ENCODE measurements around the gene GSK3B.

GSK3B gene

DNA sequence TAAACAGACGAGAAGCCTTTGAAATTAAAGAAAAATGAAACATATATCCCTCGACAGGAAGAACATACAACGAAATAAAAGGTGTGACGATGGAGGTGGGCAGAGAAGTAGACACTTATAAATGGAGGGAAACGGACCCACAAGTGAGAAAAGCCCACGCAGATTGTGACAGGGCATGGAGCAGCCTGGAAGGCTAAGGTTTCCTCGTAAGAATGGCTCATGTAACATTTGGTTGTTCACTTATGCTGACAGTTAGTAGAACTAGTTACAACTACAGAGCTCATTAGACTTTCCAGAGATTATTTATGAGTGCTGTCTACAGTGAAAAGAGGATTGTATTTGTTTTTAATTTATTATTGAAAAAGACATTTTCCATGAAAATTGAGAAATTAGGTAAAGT is 229.8 kb downstream of the GSK3B start:
- no peak for DNase-seq

DNA sequence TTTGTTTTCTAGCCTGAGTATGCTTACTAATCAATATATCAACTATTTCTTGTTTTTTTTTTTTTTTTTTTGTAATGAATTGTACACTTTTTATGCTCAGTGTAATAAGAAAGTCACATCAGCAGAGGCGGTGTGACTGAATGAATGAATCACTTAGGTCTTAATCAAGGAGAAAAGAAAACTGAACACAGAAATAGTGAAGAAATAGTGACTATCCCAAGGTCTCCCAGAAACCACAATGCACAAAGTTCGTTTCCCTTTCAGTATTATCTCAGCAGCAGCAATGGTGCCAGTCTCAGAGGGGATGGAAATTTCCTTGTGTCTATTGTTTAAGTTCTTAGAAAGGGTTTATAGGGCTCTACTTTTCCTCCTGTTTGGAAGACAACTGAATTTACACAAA is 231.6 kb downstream of the GSK3B start:
- DNase-seq: no peak

- DNase-seq: no peak
Measured at GRCh38 chr3:119861681-119862080, 232.6 kb downstream of the GSK3B start.

- DNase-seq: no peak
Measured at GRCh38 chr3:119859728-119860127, 234.5 kb downstream of the GSK3B start.

DNA sequence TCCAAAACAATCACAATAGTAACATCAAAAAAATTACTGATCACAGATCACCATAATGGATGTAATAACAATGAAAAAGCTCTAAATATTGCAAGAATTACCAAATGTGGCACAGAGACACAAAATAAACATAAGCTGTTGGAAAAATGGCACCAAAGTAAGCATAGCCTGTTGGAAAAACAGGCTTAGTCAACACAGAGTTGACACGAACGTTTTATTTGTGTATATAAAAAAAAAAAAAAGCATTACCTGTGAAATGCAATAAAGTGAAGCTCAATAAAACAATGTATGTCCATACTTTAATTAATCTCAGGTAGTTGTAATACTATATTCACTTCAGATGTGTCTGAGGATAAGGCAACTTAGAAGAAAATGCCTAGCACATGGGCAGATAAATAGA is 235.3 kb downstream of the GSK3B start:
- DNase-seq: no peak

DNA sequence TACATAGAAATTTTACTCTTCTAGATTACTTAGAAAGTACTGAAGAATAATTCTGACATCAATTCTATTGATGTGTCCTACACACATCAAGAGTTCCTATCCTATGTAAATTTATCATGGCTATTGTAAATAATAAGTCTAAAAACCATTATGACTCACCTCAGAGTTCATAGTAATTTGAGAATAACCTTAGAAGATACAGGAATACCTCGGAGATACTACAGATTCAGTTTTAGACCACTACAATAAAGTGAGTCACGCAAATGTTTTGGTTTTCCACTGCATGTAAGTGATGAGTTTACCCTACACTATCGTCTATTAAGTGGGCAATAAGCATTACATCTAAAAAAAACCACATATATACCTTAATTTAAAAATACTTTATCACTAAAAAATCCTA is 237.6 kb downstream of the GSK3B start:
- no peak for DNase-seq

GRCh38 chr3:119849126-119849525 is 245.1 kb downstream of the GSK3B start:
- no peak for DNase-seq

- no peak for DNase-seq
Measured at GRCh38 chr3:119841808-119842471, 252.3 kb downstream of the GSK3B start.

- DNase-seq: no peak
Measured at GRCh38 chr3:119835556-119835955, 258.7 kb downstream of the GSK3B start.

DNA sequence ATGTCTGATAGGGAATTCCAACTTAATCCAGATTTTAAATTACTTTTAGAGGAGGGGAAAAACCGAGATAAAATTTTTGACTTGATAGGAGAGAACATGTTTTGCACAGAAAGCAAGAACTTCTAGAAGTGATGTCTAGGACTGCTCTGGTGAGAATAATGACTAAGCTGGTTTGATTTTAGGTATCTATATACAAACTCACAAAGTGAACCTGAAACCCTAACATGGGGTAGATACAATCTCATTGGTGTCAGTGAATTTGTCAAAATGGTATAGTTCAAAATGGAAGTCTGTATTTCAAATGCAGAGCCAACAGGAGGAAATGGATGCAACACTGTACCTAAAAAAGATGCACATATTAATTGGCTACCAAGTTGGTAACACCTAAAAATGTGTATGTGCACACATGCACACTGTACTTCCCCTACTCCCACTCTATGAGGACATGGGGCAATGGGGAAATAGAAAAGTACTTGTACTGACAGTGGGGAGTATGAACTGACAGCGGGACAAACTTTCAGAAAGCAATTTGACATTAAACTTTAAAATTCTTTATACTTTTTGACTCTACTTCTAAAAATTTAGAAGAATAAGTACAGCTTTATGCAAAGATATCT is 259.4 kb downstream of the GSK3B start:
- no peak for DNase-seq

DNA sequence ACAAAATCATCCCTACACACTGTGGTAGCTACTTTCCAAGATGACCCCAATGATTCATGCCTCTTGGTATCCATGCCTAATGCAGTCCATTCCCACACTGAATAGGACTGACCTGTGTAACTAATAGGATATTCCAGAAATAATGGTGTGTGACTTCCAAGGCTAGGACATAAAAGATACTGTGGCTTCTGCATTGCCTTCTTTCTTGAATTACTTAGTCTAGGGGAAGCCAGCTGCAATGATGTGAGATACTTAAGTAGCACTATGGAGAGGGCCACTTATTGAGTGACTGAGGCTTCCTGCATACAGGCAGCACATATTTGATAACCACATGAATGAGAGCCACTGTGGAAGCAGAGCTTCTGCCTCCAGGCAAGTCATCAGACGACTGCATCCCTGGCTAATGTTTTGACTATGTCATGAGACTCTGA is 262.3 kb downstream of the GSK3B start:
- DNase-seq: no peak

DNA sequence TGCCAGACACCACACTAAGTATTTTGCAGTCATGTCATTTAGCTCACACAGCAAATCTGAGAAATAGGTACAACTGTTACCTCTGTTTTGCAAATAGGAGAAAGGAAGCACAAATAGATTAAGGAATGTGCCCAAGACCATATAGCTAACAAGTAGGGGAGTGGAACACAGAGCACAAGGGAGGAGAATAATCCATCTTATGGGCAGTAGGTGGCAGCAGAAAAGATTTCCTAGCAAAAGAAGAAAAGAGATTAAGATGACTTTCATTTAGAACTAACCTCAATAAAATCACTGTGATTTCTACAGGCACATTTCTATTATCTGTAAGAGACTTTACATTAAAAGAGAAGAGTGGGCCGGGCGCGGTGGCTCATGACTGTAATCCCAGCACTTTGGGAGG is 263.2 kb downstream of the GSK3B start:
- no peak for DNase-seq

- no peak for DNase-seq
Measured at GRCh38 chr3:119829420-119829819, 264.8 kb downstream of the GSK3B start.

GRCh38 chr3:119826711-119827608 is 267.3 kb downstream of the GSK3B start:
- no peak for DNase-seq

DNA sequence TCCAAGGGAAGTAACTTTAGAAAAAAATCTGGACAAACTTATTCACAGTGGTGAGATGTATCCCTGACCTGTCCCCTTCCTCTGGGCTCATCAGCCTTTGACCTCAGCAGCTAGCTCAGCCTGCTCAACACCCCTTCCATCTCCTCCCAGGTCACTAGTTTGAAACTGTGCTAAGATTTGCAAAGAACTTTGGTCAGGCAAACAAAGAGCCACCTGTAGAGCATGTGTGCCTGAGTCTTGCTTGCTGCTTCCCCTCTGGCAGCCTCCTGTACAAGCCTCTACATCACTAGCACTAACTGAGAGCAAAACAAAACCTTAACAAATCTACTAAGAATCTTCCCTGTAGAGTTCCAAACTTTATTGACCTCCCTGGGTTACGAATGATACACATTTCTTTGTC is 268.4 kb downstream of the GSK3B start:
- no peak for DNase-seq

DNA sequence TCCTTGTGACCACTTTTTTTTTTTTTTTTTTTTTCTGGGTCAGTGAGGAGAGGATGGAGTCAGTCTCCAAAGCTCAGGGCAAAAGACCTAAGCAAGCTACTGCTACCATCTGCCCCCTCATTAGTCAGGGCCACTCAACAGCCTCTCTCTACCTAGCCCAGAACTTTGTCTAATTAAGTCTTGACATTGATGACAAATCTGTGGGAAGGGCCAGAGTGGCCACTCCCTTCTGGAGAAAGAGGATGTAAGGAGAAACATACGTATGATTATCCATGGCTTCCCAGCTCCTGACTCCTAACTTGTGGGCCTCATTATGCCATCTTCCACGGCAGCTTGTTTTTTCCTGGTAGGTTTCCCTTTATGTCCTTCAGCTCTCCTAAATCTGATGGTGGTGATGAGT is 274.4 kb downstream of the GSK3B start:
- no peak for DNase-seq

- no peak for DNase-seq
Measured at GRCh38 chr3:119818937-119819336, 275.3 kb downstream of the GSK3B start.

DNA sequence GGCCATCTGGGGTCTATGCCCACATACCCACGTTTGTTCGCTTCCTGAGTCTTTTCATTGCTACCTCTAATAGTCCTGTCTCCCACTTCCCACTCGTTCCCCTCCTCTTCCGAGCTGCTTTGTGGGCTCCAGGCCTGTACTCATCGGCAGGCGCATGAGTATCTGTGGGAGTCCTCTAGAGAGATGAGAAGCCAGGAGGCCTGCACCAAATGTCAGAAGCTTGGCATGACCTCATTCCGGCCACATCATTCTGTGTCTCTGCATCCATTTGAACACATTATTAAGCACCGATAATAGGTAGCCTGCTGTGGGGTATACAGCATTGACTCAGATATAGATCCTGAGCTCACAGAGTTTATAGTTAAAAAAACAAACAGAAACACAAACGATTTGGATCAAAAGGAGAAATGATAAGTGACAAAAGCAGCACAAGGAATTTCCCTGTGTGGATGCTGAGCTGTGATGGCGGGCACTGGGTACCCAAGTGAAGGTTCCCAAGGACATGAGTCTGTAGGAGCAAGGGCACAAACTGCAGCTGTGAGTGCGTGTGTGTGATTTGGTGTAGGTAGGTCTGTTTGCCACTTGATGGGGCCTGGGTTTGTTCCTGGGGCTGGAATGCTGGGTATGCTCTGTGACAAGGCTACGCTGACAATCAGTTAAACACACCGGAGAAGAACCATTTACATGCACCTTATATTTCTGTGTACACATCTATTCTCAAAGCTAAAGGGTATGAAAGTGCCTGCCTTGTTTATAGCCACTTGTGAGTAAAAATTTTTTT is 276.5 kb downstream of the GSK3B start:
- no peak for DNase-seq

DNA sequence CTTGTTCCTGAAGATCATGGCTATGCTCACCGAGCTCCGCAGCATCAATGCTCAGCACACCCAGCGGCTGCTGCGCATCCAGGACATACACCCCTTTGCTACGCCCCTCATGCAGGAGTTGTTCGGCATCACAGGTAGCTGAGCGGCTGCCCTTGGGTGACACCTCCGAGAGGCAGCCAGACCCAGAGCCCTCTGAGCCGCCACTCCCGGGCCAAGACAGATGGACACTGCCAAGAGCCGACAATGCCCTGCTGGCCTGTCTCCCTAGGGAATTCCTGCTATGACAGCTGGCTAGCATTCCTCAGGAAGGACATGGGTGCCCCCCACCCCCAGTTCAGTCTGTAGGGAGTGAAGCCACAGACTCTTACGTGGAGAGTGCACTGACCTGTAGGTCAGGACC is 277.2 kb downstream of the GSK3B start:
- DNase-seq: no peak

GRCh38 chr3:119815716-119816115 is 278.5 kb downstream of the GSK3B start:
- DNase-seq: no peak

DNA sequence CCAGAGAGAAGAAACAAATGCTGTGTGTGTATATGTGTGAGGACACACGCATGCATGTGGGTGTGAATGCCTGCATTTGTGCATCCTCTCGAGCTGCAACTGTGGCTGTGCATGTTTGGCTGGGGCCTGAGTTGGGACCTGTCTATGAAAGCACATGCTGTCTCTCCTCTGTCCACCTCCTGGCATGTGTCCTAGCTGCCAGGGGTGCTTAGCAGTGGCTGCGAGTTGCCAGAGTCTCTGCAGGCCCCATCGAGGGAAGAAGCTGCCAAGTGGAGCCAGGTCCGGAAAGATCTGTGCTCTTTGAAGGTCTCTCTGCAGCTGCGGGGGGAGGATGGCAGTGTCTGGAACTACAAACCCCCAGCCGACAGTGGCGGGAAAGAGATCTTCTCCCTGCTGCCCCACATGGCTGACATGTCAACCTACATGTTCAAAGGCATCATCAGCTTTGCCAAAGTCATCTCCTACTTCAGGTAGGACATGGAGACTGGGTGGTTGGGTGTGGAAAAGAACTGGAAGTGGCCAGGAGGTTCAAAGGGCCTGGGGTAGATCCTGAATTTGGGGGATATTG is 281.7 kb downstream of the GSK3B start:
- DNase-seq: no peak

DNA sequence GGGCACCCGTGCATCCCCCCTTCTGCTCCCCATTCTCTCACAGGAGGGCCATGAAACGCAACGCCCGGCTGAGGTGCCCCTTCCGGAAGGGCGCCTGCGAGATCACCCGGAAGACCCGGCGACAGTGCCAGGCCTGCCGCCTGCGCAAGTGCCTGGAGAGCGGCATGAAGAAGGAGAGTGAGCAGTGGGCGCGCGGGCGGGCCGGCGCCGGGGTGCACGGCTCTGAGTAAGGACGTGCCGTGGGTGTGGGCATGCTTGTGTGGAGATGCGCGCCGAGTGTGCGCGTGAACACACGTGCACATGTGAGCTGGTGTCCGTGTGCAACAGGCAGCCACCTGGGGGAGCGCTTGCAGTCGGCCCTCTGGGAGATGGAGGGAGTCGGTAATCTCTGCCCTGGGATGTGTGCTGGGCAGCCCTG is 284.2 kb downstream of the GSK3B start:
- DNase-seq: no peak

Data from COR-L47 (cell line).